Myocyte (in vitro differentiated cells): Measurements from ENCODE around the gene PLPP3. TPM values are rescaled to one million over a fixed set of nuclear protein-coding genes. Genes with fewer than 3 reads are reported as not detected.

Source experiments
- DNase-seq: peaks from one replicate; pipeline ENCODE4 v3.0.0-alpha.2; 2012; ENCODE audit warnings: low read depth
- total RNA-seq: library from RNA; depleted of rRNA; stranded (reverse); fragments of >200 nt; gene quantifications from 2 replicates; pipeline ENCODE4 v1.2.3, GENCODE V29; 2014

Gene PLPP3
- total RNA-seq, 1 donor from 2014 or later: 27.5 TPM

- DNase-seq: peak; percentile 50
Observed at GRCh38 chr1:56576880-56577405, 2.4 kb downstream of the PLPP3 start.

DNA sequence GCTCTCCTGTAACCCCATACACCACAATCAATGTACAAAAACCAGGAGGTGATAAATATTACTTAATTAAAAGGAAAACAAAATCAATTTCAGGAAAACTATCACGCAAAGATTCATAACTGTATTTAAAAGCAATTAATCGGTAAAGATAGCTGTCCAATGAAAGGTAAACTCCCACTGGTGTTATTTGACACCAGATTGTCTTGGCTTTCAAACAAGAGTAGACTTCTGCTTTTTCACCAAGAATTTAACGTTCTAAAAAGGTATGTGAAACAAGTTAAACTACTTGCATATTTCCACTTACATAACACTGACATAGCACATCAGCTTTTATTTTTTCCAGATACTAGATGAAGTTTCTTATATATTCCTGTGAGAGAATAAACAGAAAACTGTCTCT lies 3.5 kb downstream of the PLPP3 start:
- no peak for DNase-seq

DNA sequence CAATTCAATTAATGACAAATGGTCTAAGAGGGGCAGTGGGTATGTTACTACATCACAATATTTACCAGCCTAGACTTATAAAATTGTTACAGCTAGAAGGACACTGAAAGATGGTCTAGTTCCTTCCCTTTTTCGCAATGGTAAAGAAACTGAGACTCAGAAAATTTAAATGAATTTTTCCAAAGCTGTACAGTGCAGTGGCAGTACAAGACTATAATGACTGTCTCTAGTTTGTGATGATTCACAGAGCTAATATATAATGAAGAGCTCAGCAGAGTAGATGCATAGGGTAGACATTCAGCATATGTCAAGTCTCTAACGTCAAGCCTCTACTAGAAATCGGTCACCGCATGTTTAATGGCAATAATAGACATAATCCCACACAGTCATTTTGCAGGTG lies 4.6 kb downstream of the PLPP3 start:
- DNase-seq: no peak

- DNase-seq: no peak
Observed at GRCh38 chr1:56573311-56573710, 6.1 kb downstream of the PLPP3 start.

- DNase-seq: no peak
Observed at GRCh38 chr1:56572334-56573050, 6.9 kb downstream of the PLPP3 start.

GRCh38 chr1:56571448-56571847 lies 7.9 kb downstream of the PLPP3 start:
- DNase-seq: no peak

- DNase-seq: no peak
Observed at GRCh38 chr1:56570924-56571372, 8.4 kb downstream of the PLPP3 start.

DNA sequence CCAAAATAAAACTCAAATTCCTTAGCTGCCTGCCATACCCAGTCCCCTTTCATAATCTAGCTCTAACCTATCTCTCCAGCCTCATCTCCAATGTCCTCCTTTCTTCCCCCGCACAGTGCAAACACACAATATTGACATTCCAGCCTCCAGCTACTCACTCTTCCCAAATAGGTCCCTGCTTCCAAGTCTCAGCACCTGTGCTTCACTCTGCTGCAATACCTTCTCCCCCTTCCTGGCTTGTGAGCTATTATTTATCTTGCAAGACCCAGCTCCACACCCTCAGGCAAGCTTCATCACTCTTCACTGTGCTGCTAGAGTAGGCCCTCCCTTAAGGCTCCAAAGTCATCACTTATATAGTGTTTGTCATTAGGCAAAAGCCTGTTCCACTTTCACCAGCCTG lies 9.7 kb downstream of the PLPP3 start:
- DNase-seq: no peak

DNA sequence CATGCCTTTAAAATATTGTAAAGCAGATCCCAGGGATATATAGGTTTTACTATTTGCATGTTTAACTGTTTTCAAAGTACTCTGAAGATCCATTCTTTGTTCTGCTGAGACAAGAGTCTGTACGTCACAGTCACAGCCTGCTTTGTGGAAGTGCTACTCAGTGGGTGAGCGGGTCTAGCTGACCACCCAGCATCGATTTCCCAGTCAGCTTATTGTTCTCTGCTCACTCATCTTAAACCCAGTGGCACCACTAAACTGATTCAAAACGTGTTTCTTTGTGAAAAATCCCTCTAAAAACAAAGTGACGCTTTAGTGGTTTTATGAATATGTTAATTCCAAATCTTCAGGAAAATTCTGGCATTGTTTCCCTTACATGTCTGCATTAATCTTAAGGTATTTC lies 12.4 kb downstream of the PLPP3 start:
- DNase-seq: no peak

DNA sequence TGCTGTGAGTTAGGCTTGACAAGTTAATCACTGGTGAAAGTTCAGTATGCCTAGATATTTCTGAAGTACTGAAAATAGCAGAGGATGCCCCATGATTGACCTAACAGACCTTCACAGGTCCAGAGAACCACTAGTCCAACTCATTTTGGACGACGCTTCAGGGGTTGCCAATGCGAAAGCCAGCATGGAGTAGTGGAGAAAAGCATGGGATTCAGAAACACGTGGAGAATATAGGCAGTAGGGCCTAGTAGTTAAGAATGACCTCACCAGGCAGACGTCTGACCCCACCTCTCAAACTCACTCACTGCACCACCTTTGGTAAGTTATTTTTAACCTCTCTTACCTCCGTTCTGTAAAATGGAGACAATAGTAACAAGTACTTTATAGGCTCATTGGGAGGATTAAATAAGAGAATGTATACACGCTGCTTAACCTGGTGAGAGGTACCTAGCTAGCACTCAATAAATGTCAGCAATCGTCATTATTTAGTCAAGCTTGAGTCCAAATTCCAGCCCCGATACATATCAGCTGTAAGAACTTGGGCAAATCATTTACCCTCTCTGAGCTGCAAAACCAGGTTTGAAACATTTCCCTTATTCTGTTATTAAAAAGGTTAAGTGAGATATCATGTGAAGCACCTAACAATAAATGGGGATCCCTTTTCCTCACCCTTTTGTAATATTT lies 13.2 kb downstream of the PLPP3 start:
- no peak for DNase-seq

DNA sequence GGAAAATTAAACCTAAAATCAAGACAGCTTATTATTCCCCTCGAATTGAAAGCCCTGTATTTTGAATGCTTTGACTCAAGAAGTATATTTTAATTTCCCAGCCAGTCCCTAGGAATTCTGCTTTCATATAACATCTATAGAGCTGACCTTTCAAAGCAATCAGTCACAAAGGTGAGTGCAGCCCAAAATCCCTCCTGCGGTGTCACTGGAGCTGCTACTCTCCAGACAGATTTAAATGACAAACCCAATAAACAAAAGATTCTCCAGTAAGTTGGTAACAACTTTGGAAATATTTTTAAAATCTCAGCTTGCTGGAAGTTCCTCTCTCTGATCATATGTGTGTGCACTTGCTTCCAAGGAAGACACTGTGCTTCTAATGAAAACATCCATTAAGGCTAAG lies 14.7 kb downstream of the PLPP3 start:
- DNase-seq: no peak

DNA sequence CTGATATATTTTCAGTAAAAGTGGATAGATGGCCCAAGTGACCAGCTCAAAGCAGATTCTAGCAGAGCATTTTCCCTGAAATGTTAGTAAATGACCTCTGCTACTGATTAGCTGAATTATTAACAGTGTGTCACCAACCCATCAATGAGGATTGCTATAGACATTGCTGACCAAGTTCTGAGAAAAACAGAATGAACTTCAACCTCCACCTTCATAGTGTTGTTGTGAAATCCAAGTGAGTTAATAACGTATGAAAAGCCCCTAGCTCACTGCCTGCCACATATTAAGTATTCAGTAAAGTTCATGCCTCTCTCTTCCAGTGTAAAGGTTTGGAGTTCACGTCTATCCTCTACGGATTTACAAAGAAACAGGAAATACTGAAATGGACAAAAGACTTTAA lies 15.8 kb downstream of the PLPP3 start:
- DNase-seq: no peak

DNA sequence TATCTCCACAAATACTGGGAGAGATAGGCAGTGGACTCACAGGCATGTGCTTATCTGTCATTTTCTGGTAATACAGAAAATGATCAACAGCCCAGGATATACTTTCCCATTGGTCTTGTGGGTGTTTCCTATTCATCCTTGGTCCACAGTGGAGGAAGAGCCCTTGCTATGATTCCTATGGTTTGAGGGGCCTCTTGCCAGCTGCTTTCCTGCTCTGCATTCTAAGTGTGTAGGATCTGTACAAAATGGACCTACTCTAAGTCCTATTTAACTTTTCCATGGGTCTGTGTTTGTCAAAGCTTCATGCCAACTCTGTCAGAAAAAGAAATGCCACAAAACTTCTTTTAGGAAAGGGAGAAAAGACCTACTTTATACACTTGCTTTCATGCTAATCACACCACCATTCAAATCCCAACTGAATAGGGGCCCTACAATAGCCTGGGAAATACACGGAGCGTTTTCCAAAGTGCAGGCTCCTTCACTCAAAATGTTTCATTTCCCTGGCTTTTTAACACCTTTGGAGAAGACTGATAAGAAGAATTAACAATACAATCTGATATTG lies 16.4 kb downstream of the PLPP3 start:
- no peak for DNase-seq

DNA sequence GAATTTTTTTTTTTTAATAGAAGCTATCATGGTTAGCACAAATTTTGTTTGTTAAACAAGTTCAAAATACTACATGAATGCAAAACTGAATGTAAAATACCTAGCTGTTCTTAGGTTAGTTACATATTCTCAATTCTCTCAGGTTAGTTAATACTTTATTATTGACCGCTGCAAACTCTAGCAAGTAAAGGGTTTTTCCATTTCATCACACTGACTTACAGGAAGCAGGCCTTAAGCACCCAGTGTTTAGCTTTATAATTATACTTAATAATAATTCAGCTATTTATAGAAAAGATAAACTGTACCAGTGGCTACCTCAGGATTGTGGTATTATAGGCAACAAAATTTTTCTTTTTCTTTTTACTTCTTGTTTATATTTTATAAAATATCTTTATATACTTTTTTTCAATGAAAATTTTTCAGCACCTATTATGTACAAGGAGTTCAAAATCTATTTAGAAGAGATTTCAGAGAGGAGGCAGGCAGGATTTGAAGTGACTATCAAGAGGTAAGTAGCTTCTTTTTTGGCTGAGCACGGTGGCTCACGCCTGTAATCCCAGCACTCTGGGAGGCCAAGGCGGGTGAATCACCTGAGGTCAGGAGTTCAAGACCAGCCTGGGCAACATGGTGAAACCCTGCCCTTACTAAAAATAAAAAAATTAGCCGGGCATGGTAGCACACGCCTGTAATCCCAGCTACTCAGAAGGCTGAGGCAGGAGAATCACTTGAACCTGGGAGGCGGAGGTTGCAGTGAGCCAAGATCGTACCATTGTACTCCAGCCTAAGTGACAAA lies 17.9 kb downstream of the PLPP3 start:
- no peak for DNase-seq

DNA sequence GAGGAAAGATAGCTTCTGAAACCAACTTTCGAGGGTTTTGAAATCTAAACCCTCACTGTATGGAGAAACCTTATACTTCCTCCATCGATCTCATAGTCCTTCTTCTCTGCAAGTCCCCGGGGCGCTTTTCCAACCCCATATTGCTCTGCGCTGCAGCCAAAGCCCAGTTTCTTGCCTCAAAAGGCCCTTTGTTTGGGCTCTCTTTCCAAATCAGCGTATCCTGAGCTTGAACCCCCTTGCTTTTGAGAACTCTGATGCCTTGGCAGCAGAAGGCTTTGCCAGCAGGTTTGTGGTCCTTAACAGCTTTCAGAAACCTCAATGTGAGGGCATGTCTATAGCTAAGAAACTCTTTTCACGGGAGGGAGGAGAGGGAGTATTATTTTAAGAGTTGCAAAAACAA lies 21.6 kb downstream of the PLPP3 start:
- no peak for DNase-seq

DNA sequence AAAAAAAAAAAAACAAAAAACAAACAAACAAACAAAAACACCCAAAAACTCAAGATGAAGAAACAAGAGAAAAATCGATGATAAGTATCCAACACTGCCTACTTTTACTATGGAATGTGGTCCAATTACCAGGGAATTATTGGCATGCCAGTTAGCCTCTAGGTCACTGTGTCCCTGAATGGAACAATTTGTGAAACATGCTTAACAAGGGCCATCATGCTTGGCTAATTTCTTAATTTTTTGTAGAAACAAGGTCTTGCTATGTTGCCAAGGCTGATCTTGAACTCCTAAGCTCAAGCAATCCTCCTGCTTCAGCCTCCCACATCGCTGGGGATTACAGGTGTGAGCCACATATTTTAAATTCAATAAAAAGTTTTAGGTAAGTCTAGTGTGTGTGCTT lies 23.9 kb downstream of the PLPP3 start:
- no peak for DNase-seq

GRCh38 chr1:56553046-56553445 lies 26.3 kb downstream of the PLPP3 start:
- no peak for DNase-seq

- DNase-seq: no peak
Observed at GRCh38 chr1:56552349-56552748, 27.0 kb downstream of the PLPP3 start.

DNA sequence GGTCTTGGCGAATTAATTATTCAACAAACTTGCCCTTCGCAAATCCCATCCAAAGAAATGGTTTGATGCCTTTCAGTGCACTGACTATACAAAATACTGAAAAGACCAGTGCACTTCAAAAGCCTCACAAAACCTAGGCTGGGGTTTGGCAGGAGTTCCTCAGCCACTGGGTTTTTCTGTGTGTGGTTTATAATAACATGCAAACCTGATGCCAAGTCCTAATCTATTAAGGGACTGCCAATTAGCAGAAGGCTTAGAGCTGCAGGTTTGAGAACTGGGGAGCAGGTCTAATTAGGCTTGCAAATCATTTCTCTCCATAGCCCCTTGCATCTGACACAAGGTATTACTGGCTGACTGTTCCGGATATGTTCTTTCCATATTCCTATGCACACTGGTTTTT lies 27.7 kb downstream of the PLPP3 start:
- peak; percentile 49 for DNase-seq

- DNase-seq: no peak
Observed at GRCh38 chr1:56550859-56551188, 28.5 kb downstream of the PLPP3 start.

DNA sequence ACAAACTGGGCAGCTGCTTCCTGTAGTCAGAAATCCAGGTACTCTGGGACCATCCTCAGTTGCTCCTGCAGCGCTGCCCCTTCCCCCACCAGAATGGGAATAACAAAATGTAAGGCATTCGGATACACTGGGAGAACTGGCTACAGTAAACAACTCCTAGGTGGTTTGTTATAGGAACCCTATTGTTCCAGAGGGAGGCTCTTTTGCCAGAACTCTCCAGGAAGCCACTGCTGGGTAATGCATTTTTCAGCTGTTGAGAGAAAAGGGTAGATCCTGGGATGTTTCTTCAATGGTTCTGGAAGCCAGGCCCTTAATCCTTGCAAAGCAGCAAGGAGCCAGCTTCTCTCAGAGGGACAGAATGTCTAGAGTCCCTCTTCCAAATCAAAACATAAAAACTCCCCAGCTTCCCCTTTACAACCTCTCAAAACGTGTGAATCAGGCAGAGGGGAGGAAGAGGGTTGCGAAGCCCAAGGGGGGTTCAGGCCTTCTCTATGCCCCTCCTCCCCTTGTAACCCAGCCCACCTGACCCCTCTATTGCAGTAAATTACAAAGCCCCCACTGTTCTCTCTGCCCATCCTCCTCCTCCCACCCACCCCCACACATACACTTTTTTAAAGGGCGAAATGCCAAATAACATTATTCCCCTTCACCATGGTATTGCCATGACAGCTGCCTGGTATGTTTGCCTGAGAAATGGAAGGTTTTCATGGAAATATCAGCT lies 29.1 kb downstream of the PLPP3 start:
- DNase-seq: no peak
